NCI-H2081 treated with DMSO at 0.1 percent for 48 hours (cell line): Measurements from ENCODE around the gene RSBN1.
"Not testable (repeated sequence)": the region's sequence is repeated elsewhere in the genome, so short reads cannot be mapped to it uniquely, and the experiment has no call there.

Experiments
- DNase-seq: peaks from one replicate; lab custom pipeline; 2025; lab: John Stamatoyannopoulos, UW

Gene RSBN1

GRCh38 chr1:113780374-113781146 lies 31.7 kb downstream of the RSBN1 start:
- DNase-seq = no peak

- no peak for DNase-seq
These were observed 32.7 kb downstream of the RSBN1 start for GRCh38 chr1:113779542-113779941.

GRCh38 chr1:113777561-113777960 lies 34.7 kb downstream of the RSBN1 start:
- no peak for DNase-seq

- DNase-seq = no peak
These were observed 42.2 kb downstream of the RSBN1 start for GRCh38 chr1:113770031-113770430.

- DNase-seq = no peak
These were observed 42.7 kb downstream of the RSBN1 start for GRCh38 chr1:113769601-113769970.

GRCh38 chr1:113768916-113769600 lies 43.2 kb downstream of the RSBN1 start:
- no peak for DNase-seq

- no peak for DNase-seq
These were observed 46.7 kb downstream of the RSBN1 start for GRCh38 chr1:113765306-113766230.

- DNase-seq = no peak
These were observed 48.6 kb downstream of the RSBN1 start for GRCh38 chr1:113763661-113764060.

GRCh38 chr1:113761937-113762336 lies 50.3 kb downstream of the RSBN1 start:
- DNase-seq = no peak

- DNase-seq = no peak
These were observed 51.9 kb downstream of the RSBN1 start for GRCh38 chr1:113760102-113761080.

GRCh38 chr1:113759333-113760101 lies 52.8 kb downstream of the RSBN1 start, which contains the start of gene PHTF1:
Gene PHTF1 (minus strand): TSS chr1:113759486. CDS start chr1:113758703, 783 bp downstream.
- no peak for DNase-seq

GRCh38 chr1:113758631-113759332 lies 53.5 kb downstream of the RSBN1 start:
- DNase-seq = no peak

GRCh38 chr1:113756461-113756860 lies 55.8 kb downstream of the RSBN1 start:
- DNase-seq = no peak

GRCh38 chr1:113753333-113753732 lies 58.9 kb downstream of the RSBN1 start:
- DNase-seq = not testable (repeated sequence)

- DNase-seq = no peak
These were observed 60.8 kb downstream of the RSBN1 start for GRCh38 chr1:113751516-113751915.

- no peak for DNase-seq
These were observed 61.2 kb downstream of the RSBN1 start for GRCh38 chr1:113751114-113751513.

GRCh38 chr1:113749402-113749801 lies 62.9 kb downstream of the RSBN1 start:
- no peak for DNase-seq

GRCh38 chr1:113747376-113747775 lies 64.9 kb downstream of the RSBN1 start:
- no peak for DNase-seq

GRCh38 chr1:113745425-113745824 lies 66.9 kb downstream of the RSBN1 start:
- no peak for DNase-seq

- DNase-seq = no peak
These were observed 68.2 kb downstream of the RSBN1 start for GRCh38 chr1:113744114-113744513.
